ENCODE data around the gene LARGE1.

The LARGE1 gene

GRCh38 chr22:33648478-33648877 is 271.8 kb downstream of the LARGE1 start:
- no peak for DNase-seq

GRCh38 chr22:33640900-33641299 is 279.4 kb downstream of the LARGE1 start:
- no peak for DNase-seq

- DNase-seq = no peak
Observed at GRCh38 chr22:33639588-33640254, 280.6 kb downstream of the LARGE1 start.

- DNase-seq = no peak
Observed at GRCh38 chr22:33635766-33636165, 284.5 kb downstream of the LARGE1 start.

GRCh38 chr22:33631777-33632176 is 288.5 kb downstream of the LARGE1 start:
- DNase-seq = no peak

- no peak for DNase-seq
Observed at GRCh38 chr22:33625959-33626358, 294.3 kb downstream of the LARGE1 start.

- DNase-seq = no peak
Observed at GRCh38 chr22:33620085-33620484, 300.2 kb downstream of the LARGE1 start.

GRCh38 chr22:33606504-33606903 is 313.8 kb downstream of the LARGE1 start:
- no peak for DNase-seq

- DNase-seq = no peak
Observed at GRCh38 chr22:33605666-33606065, 314.6 kb downstream of the LARGE1 start.

GRCh38 chr22:33605221-33605620 is 315.1 kb downstream of the LARGE1 start:
- DNase-seq = no peak

- DNase-seq = no peak
Observed at GRCh38 chr22:33601062-33601461, 319.2 kb downstream of the LARGE1 start.

- no peak for DNase-seq
Observed at GRCh38 chr22:33600595-33600994, 319.7 kb downstream of the LARGE1 start.

- DNase-seq = no peak
Observed at GRCh38 chr22:33600113-33600512, 320.2 kb downstream of the LARGE1 start.

GRCh38 chr22:33599596-33599995 is 320.7 kb downstream of the LARGE1 start:
- no peak for DNase-seq

- DNase-seq = no peak
Observed at GRCh38 chr22:33598821-33599220, 321.5 kb downstream of the LARGE1 start.

- DNase-seq = no peak
Observed at GRCh38 chr22:33597274-33597985, 322.8 kb downstream of the LARGE1 start.

GRCh38 chr22:33593818-33594217 is 326.5 kb downstream of the LARGE1 start:
- no peak for DNase-seq

- no peak for DNase-seq
Observed at GRCh38 chr22:33591946-33592345, 328.3 kb downstream of the LARGE1 start.

- no peak for DNase-seq
Observed at GRCh38 chr22:33589297-33589696, 331.0 kb downstream of the LARGE1 start.

GRCh38 chr22:33588860-33589259 is 331.4 kb downstream of the LARGE1 start:
- DNase-seq = no peak

- no peak for DNase-seq
Observed at GRCh38 chr22:33584152-33584551, 336.1 kb downstream of the LARGE1 start.

GRCh38 chr22:33582822-33583400 is 337.4 kb downstream of the LARGE1 start:
- no peak for DNase-seq

GRCh38 chr22:33580310-33580709 is 340.0 kb downstream of the LARGE1 start:
- no peak for DNase-seq

- DNase-seq = peak; percentile 1
Observed at GRCh38 chr22:33579448-33580093, 340.7 kb downstream of the LARGE1 start.

All from DMS 273 treated with DMSO at 0.1 percent for 48 hours (cell line).